Measurements from ENCODE around the gene ZNF324. TPM values are rescaled to one million over a fixed set of nuclear protein-coding genes. Genes with fewer than 3 reads are reported as not detected.

ZNF324 gene
- total and polyA plus RNA-seq, 2 of the 8 experiments (the other 6 are each of a cell fraction or from before 2014, with no cell fraction given), result 5.1 to 5.8 TPM

GRCh38 chr19:58500242-58500641 is 33.4 kb downstream of the ZNF324 start:
- Histone ChIP-seq H3K18ac (ENCODE audit: extremely low read depth, low read length) (no peak overlapping the region), H3K4me3 (ENCODE audit: extremely low read depth in 1 of 4, insufficient read depth in 2 of 4, low read depth in 3 of 4, low read length in 4 of 4) (peak overlapping the region; percentile 37 to 89 (median 69); a peak in 7 of 8 replicates), H3K9ac (replicated peaks in 1 of 4; ENCODE audit: extremely low read depth in 1 of 4, low read depth in 3 of 4, low read length in 3 of 4) (peak overlapping the region in 3 of 4 experiments; percentile 11 to 59 (median 54); a peak in 2 of 7 replicates), H3K27me3 (replicated peaks in 1 of 4; ENCODE audit: control insufficient read depth in 3 of 4, extremely low read depth in 1 of 4, insufficient read depth in 3 of 4, low read length in 3 of 4) (no peaks in the 10 kb centered on the region), H2BK15ac (ENCODE audit: low read length) (no peak overlapping the region), H2AFZ (ENCODE audit: low read length) (no peak overlapping the region), H2BK120ac (replicated peaks; ENCODE audit: low read depth, low read length) (no peak overlapping the region), H3K23me2 (ENCODE audit: low read depth, low read length) (peaks cover 22% of the 10 kb centered on the region), H3K79me2 (ENCODE audit: control insufficient read depth in 1 of 2, insufficient read depth in 2 of 2, low read length in 2 of 2) (no peaks in the 10 kb centered on the region), H3K79me1 (ENCODE audit: low read depth, low read length) (peaks cover 8% of the 10 kb centered on the region), H4K8ac (ENCODE audit: extremely low read depth, insufficient read depth, low read length) (no peak overlapping the region), H2BK20ac (ENCODE audit: low read length) (no peak overlapping the region), H3K4me2 (ENCODE audit: insufficient read depth in 1 of 2, low read depth in 2 of 2, low read length in 2 of 2) (peak overlapping the region; percentile 84 to 93), H2BK5ac (ENCODE audit: low read depth, low read length) (no peak overlapping the region), H3K23ac (ENCODE audit: insufficient read length) (no peak overlapping the region), H3K36me3 (ENCODE audit: control insufficient read depth in 2 of 4, insufficient read depth in 4 of 4, low read length in 3 of 4) (no peaks in the 10 kb centered on the region), H4K20me1 (replicated peaks in 1 of 2; ENCODE audit: control insufficient read depth in 1 of 2, insufficient read depth in 2 of 2, low read length in 2 of 2) (peaks cover 0 to 2% of the 10 kb centered on the region in 2 experiments), H4K5ac (ENCODE audit: insufficient read length, low read depth, low read length) (no peak overlapping the region), H3K4ac (replicated peaks; ENCODE audit: insufficient read length, low read depth, low read length) (no peak overlapping the region), H3K4me1 (replicated peaks in 1 of 4; ENCODE audit: control insufficient read depth in 3 of 4, insufficient read depth in 4 of 4, low read length in 3 of 4) (peaks cover 0 to 14% (median 7%) of the 10 kb centered on the region in 4 experiments; a peak in 4 of 7 replicates), H3K27ac (ENCODE audit: low read depth, low read length) (no peak overlapping the region), H4K91ac (replicated peaks; ENCODE audit: insufficient read length, low read length) (no peak overlapping the region), H2AK5ac (ENCODE audit: low read depth, low read length) (0 out of 2 replicates have a peak overlapping the region, but pooled peaks have one; percentile 24), H2BK12ac (ENCODE audit: low read depth, low read length) (no peak overlapping the region), H3K14ac (ENCODE audit: insufficient read length) (no peak overlapping the region), H3K9me3 (ENCODE audit: insufficient read depth in 2 of 2, low read depth in 1 of 2, low read length in 1 of 2) (no peaks in the 10 kb centered on the region), H3K56ac (replicated peaks; ENCODE audit: insufficient read length, low read depth, low read length) (no peak overlapping the region)
- WGBS, 2 experiments (ENCODE audit: extremely low coverage in 1 of 2, insufficient coverage in 1 of 2, insufficient read length in 1 of 2, insufficient replicate concordance in 2 of 2, low coverage in 1 of 2, low lambda C conversion rate in 2 of 2, missing lambda C conversion rate in 1 of 2), result 92% methylated on average over 14 of the region's 14 CpGs; no CpG with 5 or more reads in 1 of the 2 experiments
- FAIRE-seq (no peak), DNase-seq (ENCODE audit: low read depth in 1 of 2, low spot score in 2 of 2) (no peak)
- POLR2A ChIA-PET (ENCODE audit: partially characterized antibody), result interaction anchor here (1.3 to 3.6 kb wide), 8 partner anchors 10 to 250 kb away, joined by 3 to 14 read pairs (median 6); partner anchors contain the start of genes CHMP2A, SLC27A5 and TRIM28
- CTCF ChIA-PET (ENCODE audit: partially characterized antibody), result interaction anchor here (1.3 to 4.9 kb wide), 4 partner anchors 13 to 138 kb away, joined by 3 to 27 read pairs (median 8); partner anchors contain the start of genes ZBTB45 and ZNF497
